HCT116 (cell line): Measurements from ENCODE around the gene ERGIC1.
"Not testable (repeated sequence)": the region's sequence is repeated elsewhere in the genome, so short reads cannot be mapped to it uniquely, and the experiment has no call there.

Experiments
- CEBPB ChIP-seq: IDR thresholded peaks from 2 replicates; pipeline ENCODE4 v1.6.1; 2012; ENCODE audit warnings: low read depth
- ELF1 ChIP-seq: IDR thresholded peaks from 2 replicates; pipeline ENCODE4 v1.6.1; 2012; ENCODE audit warnings: low read depth, borderline replicate concordance
- EZH2 ChIP-seq: fragments of 200-600 bp; sonication (generic); IDR thresholded peaks from 2 replicates; pipeline ENCODE4 v1.6.1; 2017; ENCODE audit warnings: antibody characterized with exemption, mixed run types
- EZH2phosphoT487 ChIP-seq: fragments of 200-600 bp; IDR thresholded peaks from 2 replicates; pipeline ENCODE4 v1.6.1; 2018; ENCODE audit warnings: antibody characterized with exemption, borderline replicate concordance
- JUND ChIP-seq: IDR thresholded peaks from 2 replicates; pipeline ENCODE4 v1.6.1; 2012
- POLR2A ChIP-seq: IDR thresholded peaks from 2 replicates; pipeline ENCODE4 v1.7.0; 2011; ENCODE audit warnings: borderline replicate concordance; ENCODE audit not compliant: insufficient read depth, insufficient read length; ENCODE audit errors: extremely low read depth
- POLR2AphosphoS5 ChIP-seq: IDR thresholded peaks from 2 replicates; pipeline ENCODE4 v1.6.1; 2011; ENCODE audit warnings: mild to moderate bottlenecking, low read depth, low read length, moderate library complexity
- RAD21 ChIP-seq: IDR thresholded peaks from 2 replicates; pipeline ENCODE4 v1.6.1; 2012; ENCODE audit warnings: low read depth, mild to moderate bottlenecking
- SIN3A ChIP-seq: IDR thresholded peaks from 2 replicates; pipeline ENCODE4 v1.6.1; 2012; ENCODE audit warnings: low read depth
- YY1 ChIP-seq: IDR thresholded peaks from 2 replicates; pipeline ENCODE4 v1.6.1; 2011; ENCODE audit warnings: low read length, low read depth, moderate library complexity, mild to moderate bottlenecking; ENCODE audit not compliant: insufficient replicate concordance; ENCODE audit errors: extremely low read depth
- ZFX ChIP-seq: fragments of 450-650 bp; IDR thresholded peaks from 2 replicates; pipeline ENCODE4 v1.6.1; 2017
- TF ChIP-seq, protein P1 (sequence below), 3 experiments: fragments of 200-600 bp in 1 of 3; sonication (generic) in 1 of 3; IDR thresholded peaks in 2 of 3; conservative IDR thresholded peaks in 1 of 3; 2 replicates each; pipeline ENCODE4 v1.5.1; 2012 to 2017; ENCODE audit warnings: low read depth in 2 of 3, low read length in 2 of 3, antibody characterized with exemption in 1 of 3, borderline replicate concordance in 1 of 3, control low read depth in 1 of 3, mild to moderate bottlenecking in 1 of 3, mixed read lengths in 1 of 3, mixed run types in 1 of 3, moderate library complexity in 1 of 3; ENCODE audit not compliant: insufficient read depth in 1 of 3
- TF ChIP-seq, protein P2 (sequence below): IDR thresholded peaks from 2 replicates; pipeline ENCODE4 v1.6.1; 2012
- TF ChIP-seq, protein P3 (sequence below): IDR thresholded peaks from 2 replicates; pipeline ENCODE4 v1.6.1; 2012

DNA sequence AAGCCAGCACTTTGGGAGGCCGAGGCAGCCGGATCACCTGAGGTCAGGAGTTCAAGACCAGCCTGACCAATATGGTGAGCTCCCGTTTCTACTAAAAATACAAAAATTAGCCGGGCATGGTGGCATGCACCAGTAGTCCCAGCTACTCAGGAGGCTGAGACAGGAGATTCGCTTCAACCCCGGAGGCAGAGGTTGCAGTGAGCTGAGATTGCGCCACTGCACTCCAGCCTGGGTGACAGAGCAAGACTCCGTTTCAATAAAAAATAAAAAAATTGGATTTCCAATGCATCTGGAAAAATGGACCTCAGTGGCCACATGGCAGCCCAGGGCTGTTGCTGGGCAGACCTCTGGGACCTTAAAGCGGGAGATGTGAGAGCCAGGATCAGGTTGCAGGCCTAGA, 17.2 kb downstream of the ERGIC1 start:
- TF ChIP-seq, protein P1, sequence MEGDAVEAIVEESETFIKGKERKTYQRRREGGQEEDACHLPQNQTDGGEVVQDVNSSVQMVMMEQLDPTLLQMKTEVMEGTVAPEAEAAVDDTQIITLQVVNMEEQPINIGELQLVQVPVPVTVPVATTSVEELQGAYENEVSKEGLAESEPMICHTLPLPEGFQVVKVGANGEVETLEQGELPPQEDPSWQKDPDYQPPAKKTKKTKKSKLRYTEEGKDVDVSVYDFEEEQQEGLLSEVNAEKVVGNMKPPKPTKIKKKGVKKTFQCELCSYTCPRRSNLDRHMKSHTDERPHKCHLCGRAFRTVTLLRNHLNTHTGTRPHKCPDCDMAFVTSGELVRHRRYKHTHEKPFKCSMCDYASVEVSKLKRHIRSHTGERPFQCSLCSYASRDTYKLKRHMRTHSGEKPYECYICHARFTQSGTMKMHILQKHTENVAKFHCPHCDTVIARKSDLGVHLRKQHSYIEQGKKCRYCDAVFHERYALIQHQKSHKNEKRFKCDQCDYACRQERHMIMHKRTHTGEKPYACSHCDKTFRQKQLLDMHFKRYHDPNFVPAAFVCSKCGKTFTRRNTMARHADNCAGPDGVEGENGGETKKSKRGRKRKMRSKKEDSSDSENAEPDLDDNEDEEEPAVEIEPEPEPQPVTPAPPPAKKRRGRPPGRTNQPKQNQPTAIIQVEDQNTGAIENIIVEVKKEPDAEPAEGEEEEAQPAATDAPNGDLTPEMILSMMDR (IDR thresholded peaks at IDR 0.05 in 2 of 3, conservative IDR thresholded peaks at IDR 0.05 in 1 of 3; ENCODE audit: borderline replicate concordance in 1 of 3, insufficient read depth in 1 of 3, low read depth in 2 of 3, low read length in 2 of 3) = not testable (repeated sequence)
- not testable (repeated sequence) for TF ChIP-seq POLR2A, EZH2phosphoT487, ZFX, YY1, ELF1, EZH2, JUND, SIN3A, CEBPB, POLR2AphosphoS5, RAD21
- TF ChIP-seq, protein P2, sequence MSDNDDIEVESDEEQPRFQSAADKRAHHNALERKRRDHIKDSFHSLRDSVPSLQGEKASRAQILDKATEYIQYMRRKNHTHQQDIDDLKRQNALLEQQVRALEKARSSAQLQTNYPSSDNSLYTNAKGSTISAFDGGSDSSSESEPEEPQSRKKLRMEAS = not testable (repeated sequence)
- TF ChIP-seq, protein P3, sequence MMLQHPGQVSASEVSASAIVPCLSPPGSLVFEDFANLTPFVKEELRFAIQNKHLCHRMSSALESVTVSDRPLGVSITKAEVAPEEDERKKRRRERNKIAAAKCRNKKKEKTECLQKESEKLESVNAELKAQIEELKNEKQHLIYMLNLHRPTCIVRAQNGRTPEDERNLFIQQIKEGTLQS = not testable (repeated sequence)
